ENCODE data around the gene GLUD1.

The GLUD1 gene

GRCh38 chr10:87064651-87065050 is 30.0 kb downstream of the GLUD1 start (continued):
- no peak for TF ChIP-seq PATZ1 (CRISPR knock-in tag; IDR thresholded peaks at IDR 0.05; ENCODE audit: borderline replicate concordance)
- no peak for TF ChIP-seq TSHZ2 (CRISPR knock-in tag; IDR thresholded peaks at IDR 0.05)

- ATAC-seq: no peak
- no peak for TF ChIP-seq GLIS3 (CRISPR knock-in tag; IDR thresholded peaks at IDR 0.05)
- TF ChIP-seq TOX (CRISPR knock-in tag; IDR thresholded peaks at IDR 0.05; ENCODE audit: borderline replicate concordance): no peak
- no peak for TF ChIP-seq CREB5 (CRISPR knock-in tag; IDR thresholded peaks at IDR 0.05; ENCODE audit: low read depth)
- no peak for TF ChIP-seq OSR1 (CRISPR knock-in tag; IDR thresholded peaks at IDR 0.05)
- no peak for TF ChIP-seq BACH2 (CRISPR knock-in tag; IDR thresholded peaks at IDR 0.05; ENCODE audit: borderline replicate concordance)
- TF ChIP-seq ARNTL (CRISPR knock-in tag; IDR thresholded peaks at IDR 0.05; ENCODE audit: borderline replicate concordance, low read depth): no peak
- TF ChIP-seq ZNF565 (CRISPR knock-in tag; conservative IDR thresholded peaks at IDR 0.05; ENCODE audit: low read depth): no peak
- no peak for TF ChIP-seq SNAI2 (CRISPR knock-in tag; IDR thresholded peaks at IDR 0.05)
- no peak for TF ChIP-seq ESRRG (CRISPR knock-in tag; IDR thresholded peaks at IDR 0.05)
- TF ChIP-seq RARB (CRISPR knock-in tag; IDR thresholded peaks at IDR 0.05): no peak
- TF ChIP-seq TSHZ2 (CRISPR knock-in tag; IDR thresholded peaks at IDR 0.05): no peak
- TF ChIP-seq ZFP3 (CRISPR knock-in tag; IDR thresholded peaks at IDR 0.05): no peak
- no peak for TF ChIP-seq ZNF8 (CRISPR knock-in tag; IDR thresholded peaks at IDR 0.05)
- TF ChIP-seq CSDC2 (CRISPR knock-in tag; IDR thresholded peaks at IDR 0.05): no peak
- no peak for TF ChIP-seq POU6F1 (CRISPR knock-in tag; IDR thresholded peaks at IDR 0.05; ENCODE audit: borderline replicate concordance, low read depth)
These were observed 34.2 kb downstream of the GLUD1 start for GRCh38 chr10:87060280-87060928.

GRCh38 chr10:87059401-87059800 is 35.2 kb downstream of the GLUD1 start:
- ATAC-seq: no peak
- TF ChIP-seq ZNF565 (CRISPR knock-in tag; conservative IDR thresholded peaks at IDR 0.05; ENCODE audit: low read depth) (no peak), ZFP3 (CRISPR knock-in tag; IDR thresholded peaks at IDR 0.05) (no peak)

GRCh38 chr10:87058171-87058570 is 36.5 kb downstream of the GLUD1 start:
- no peak for ATAC-seq
- TF ChIP-seq ZNF565 (CRISPR knock-in tag; conservative IDR thresholded peaks at IDR 0.05; ENCODE audit: low read depth) (no peak), CSRNP3 (CRISPR knock-in tag; IDR thresholded peaks at IDR 0.05) (no peak), BACH2 (CRISPR knock-in tag; IDR thresholded peaks at IDR 0.05; ENCODE audit: borderline replicate concordance) (no peak), ZNF70 (CRISPR knock-in tag; IDR thresholded peaks at IDR 0.05) (no peak), OSR1 (CRISPR knock-in tag; IDR thresholded peaks at IDR 0.05) (no peak), ISL1 (CRISPR knock-in tag; IDR thresholded peaks at IDR 0.05) (no peak), CREB5 (CRISPR knock-in tag; IDR thresholded peaks at IDR 0.05; ENCODE audit: low read depth) (no peak), CSDC2 (CRISPR knock-in tag; IDR thresholded peaks at IDR 0.05) (no peak), ESRRG (CRISPR knock-in tag; IDR thresholded peaks at IDR 0.05) (no peak), ZFP3 (CRISPR knock-in tag; IDR thresholded peaks at IDR 0.05) (no peak)

All from SK-N-SH treated with all-trans-retinoic acid at 6 μM for 48 hours (cell line).